ENCODE data around the gene VPS16.

Gene VPS16

DNA sequence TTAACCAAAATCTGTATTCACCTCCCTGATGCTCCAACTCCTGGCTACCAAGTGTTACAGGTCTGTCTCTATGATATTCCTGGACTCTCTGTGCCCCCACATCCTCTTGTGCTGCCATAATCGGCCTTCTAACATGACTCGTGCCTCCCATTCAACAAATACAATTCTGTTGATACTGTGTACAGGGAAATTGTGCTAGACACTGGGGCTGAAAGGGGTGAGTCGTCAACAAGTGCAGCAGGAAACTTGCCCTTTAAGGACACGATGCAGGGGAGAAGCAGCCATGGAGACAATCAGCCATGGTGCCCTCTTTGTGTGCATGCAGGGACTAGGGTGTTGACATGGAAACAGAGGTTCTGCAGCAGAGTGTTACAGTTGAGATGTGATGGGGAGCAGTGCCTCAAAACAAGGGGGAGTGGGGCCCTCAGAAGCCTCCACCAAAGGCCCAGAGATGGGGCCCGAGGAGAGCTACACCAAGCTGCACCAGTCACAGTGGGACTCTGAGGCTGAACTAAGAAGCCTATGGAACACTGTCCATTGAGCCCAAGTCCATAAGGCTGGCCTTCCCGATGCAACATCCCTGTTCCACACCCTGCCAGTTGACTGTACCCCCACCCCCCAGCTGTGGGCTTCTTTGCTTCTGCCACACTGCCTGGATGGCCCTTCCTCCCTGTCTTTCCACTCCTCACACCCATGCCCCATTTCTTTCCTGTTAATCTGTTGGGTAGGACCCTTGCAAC is 3.2 kb upstream of the VPS16 start:
- no peak overlapping the region for H3K4me3 ChIP-seq (ENCODE audit: low read depth, low read length)
- TF ChIP-seq, protein P1, sequence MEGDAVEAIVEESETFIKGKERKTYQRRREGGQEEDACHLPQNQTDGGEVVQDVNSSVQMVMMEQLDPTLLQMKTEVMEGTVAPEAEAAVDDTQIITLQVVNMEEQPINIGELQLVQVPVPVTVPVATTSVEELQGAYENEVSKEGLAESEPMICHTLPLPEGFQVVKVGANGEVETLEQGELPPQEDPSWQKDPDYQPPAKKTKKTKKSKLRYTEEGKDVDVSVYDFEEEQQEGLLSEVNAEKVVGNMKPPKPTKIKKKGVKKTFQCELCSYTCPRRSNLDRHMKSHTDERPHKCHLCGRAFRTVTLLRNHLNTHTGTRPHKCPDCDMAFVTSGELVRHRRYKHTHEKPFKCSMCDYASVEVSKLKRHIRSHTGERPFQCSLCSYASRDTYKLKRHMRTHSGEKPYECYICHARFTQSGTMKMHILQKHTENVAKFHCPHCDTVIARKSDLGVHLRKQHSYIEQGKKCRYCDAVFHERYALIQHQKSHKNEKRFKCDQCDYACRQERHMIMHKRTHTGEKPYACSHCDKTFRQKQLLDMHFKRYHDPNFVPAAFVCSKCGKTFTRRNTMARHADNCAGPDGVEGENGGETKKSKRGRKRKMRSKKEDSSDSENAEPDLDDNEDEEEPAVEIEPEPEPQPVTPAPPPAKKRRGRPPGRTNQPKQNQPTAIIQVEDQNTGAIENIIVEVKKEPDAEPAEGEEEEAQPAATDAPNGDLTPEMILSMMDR (IDR thresholded peaks at IDR 0.05; ENCODE audit: low read depth, low read length) = no peak

DNA sequence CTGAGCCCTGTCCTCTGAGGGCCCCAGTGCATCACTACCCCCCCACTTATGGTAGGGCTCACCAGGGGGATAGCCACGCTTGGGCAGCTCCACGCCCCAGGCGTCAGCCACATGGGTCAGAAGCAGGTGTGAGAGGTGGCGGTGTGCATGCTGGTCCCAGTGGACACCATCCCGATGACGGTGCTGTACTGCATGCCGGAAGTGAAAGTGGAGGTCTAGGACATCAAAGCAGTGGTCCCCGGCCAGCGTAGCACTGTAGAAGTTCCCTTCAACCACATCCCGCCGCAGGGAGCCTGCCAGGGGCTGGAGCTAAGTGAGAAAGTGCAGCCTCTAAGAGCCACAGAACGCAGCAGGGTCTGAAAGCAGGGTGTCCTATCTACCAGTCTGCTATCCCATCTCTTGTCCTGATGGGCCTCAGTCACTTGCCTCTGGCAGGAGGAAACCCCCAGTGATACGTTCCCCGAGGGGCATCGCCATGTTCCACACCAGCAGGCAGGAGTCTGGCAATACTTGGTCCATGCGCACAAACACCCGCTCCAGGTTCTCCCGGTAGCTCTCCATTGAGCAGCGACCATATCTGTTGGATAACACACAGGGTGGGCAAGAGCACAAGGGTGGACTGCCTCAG is 2.3 kb upstream of the VPS16 start:
- H3K4me3 ChIP-seq (ENCODE audit: low read depth, low read length) = no peak overlapping the region
- TF ChIP-seq, protein P1 (IDR thresholded peaks at IDR 0.05; ENCODE audit: low read depth, low read length) = no peak

DNA sequence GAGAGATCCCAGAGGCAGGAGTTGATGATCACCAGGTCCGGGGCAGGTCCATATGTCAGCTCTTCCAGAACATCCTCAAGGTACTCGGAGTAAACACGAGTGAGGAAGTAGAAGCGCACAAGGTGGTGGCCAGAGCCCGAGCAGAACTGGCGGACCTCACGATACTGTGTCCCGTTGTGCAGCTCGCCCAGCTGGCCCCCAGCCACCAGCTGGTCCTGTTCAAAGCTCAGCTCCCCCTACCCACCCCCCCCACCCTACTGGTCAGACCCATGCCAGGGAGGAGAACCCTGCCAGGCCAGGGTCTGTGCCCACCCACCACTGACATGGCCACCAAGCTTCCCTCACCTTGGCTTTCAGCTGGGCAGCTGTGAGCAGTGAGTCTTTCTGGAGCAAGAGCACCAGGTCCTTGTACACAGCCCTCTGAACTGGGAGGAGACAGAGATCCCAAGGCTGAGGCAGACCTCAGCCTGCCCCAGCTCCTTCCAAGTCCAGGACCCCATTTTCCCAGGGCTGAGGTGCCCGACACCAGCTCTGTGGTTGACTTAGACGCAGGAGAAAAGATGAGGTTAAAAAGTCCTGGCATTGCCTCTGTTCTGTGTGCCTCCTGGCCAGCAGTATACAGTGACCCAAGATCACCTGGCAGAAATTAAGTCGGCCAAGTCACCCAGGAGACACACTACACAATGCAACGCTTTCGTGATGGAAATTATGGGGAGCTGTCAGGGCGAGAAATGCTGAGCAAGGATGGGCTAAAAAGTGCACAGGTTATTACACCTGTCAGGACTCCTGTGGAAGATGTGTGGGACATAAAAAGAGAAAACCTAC is 1.5 kb upstream of the VPS16 start:
- TF ChIP-seq, protein P1 (IDR thresholded peaks at IDR 0.05; ENCODE audit: low read depth, low read length) = no peak
- no peak overlapping the region for H3K4me3 ChIP-seq (ENCODE audit: low read depth, low read length)

DNA sequence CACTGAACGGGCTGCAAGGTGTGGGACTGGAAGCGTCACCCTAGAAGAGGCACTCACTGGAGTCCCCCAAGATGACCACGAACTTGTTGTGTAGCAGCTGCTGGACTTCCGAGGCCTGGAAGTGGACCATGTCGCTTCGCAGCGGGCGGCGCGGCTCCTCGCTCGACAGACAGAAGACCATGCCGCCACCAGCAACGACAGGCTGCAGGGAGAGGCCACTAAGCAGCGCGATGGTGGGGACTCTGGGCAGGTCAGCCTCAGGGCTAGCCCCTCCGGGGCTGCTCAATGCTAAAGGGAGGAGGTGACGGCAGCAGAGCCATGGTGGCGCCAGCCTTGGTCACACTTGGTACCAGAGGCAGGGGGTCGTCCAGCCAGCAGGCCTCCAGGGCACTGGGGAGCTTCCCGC is 810 bp upstream of the VPS16 start:
- TF ChIP-seq, protein P1 (IDR thresholded peaks at IDR 0.05; ENCODE audit: low read depth, low read length) = no peak

DNA sequence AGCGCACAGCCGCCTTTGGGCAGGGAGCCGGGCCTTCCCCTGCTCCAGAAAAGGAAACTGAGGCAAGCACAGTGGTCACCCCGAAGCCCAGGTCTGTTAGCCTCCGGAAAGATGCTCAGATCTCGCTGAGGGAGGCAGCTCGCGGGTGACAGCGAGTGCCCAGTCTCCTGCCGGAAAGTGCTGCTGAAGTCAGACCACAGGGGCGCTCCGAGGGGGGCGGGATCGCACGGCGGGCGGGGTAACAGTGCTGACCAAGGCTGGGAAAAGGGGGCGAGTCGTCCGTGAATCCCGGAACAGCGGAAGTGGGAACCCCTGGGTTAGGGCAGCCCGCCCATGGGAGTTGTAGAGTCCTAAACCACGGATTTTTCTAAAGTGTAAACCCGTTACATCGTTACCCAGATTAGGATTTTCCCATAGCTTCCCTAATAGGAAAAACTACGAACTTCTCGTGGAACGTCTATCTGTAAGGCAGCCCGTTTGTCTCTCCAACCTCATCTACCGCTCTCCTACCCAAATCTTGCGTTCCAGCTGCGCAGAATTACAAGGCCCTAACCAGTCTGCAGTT is 504 bp downstream of the VPS16 start:
- H3K4me3 ChIP-seq (ENCODE audit: low read depth, low read length) = peak overlapping the region; percentile 81
- TF ChIP-seq, protein P1 (IDR thresholded peaks at IDR 0.05; ENCODE audit: low read depth, low read length) = no peak

More for the DNA sequence above, 810 bp upstream of the VPS16 start:
- no peak overlapping the region; the same call in 1 of the 2 replicates for H3K4me3 ChIP-seq (ENCODE audit: low read depth, low read length)

DNA sequence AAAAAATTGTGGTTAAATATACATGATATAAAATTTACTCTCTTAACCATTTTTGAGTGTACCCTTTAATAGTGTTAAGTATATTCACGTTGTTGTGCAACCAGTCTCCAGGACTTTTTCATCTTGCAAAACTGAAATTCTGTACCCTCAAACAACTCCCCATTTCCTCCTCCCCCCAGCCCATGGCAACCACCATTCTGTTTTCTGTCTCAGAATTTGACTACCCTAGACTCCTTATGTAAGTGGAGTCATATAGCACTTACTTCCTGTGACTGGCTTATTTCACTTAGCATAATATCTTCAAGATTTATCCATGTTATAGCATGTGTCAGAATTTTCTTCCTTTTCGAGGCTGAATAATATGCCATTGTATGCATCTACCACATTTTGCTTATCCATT is 5.1 kb downstream of the VPS16 start:
- H3K4me3 ChIP-seq (ENCODE audit: low read depth, low read length) = no peak overlapping the region
- TF ChIP-seq, protein P1 (IDR thresholded peaks at IDR 0.05; ENCODE audit: low read depth, low read length) = no peak

All from WI38 (cell line).